ENCODE results near the gene SCGN.
"Not testable (repeated sequence)": the region's sequence is repeated elsewhere in the genome, so short reads cannot be mapped to it uniquely, and the experiment has no call there.

SCGN gene

GRCh38 chr6:25727028-25727427 is 75.0 kb downstream of the SCGN start:
- DNase-seq (ENCODE audit: low spot score) = no peak

- no peak for DNase-seq (ENCODE audit: low spot score)
Observed at GRCh38 chr6:25730907-25731306, 78.9 kb downstream of the SCGN start.

- DNase-seq (ENCODE audit: low spot score) = no peak
Observed at GRCh38 chr6:25731721-25732120, 79.7 kb downstream of the SCGN start.

GRCh38 chr6:25732468-25733198 is 80.6 kb downstream of the SCGN start:
- DNase-seq (ENCODE audit: low spot score) = no peak

GRCh38 chr6:25735261-25735660 is 83.2 kb downstream of the SCGN start:
- no peak for DNase-seq (ENCODE audit: low spot score)

- DNase-seq (ENCODE audit: low spot score) = no peak
Observed at GRCh38 chr6:25743868-25744267, 91.9 kb downstream of the SCGN start.

- DNase-seq (ENCODE audit: low spot score) = no peak
Observed at GRCh38 chr6:25745836-25746235, 93.8 kb downstream of the SCGN start.

GRCh38 chr6:25746968-25747367 is 95.0 kb downstream of the SCGN start:
- DNase-seq (ENCODE audit: low spot score) = no peak

- DNase-seq (ENCODE audit: low spot score) = no peak
Observed at GRCh38 chr6:25747477-25747876, 95.5 kb downstream of the SCGN start.

- DNase-seq (ENCODE audit: low spot score) = no peak
Observed at GRCh38 chr6:25748049-25748448, 96.0 kb downstream of the SCGN start.

- DNase-seq (ENCODE audit: low spot score) = not testable (repeated sequence)
Observed at GRCh38 chr6:25748601-25749517, 96.8 kb downstream of the SCGN start.

- DNase-seq (ENCODE audit: low spot score) = no peak
Observed at GRCh38 chr6:25749837-25750236, 97.8 kb downstream of the SCGN start.

- no peak for DNase-seq (ENCODE audit: low spot score)
Observed at GRCh38 chr6:25750906-25751305, 98.9 kb downstream of the SCGN start.
